ENCODE data around the gene SEMA3C. TPM values are rescaled to one million over a fixed set of nuclear protein-coding genes. Genes with fewer than 3 reads are reported as not detected.

SEMA3C gene
- total RNA-seq, 4 donors from 2014 or later, result 117 to 181 (median 158) TPM

GRCh38 chr7:80708123-80708522 lies 210.7 kb downstream of the SEMA3C start:
- H3K36me3 ChIP-seq, result no peaks in the 10 kb centered on the region
- no peak for DNase-seq (ENCODE audit: extremely low spot score)
- WGBS, result 74% methylated on average over 2 of the region's 2 CpGs
- TF ChIP-seq CTCF (IDR thresholded peaks at IDR 0.05) (no peak), EP300 (IDR thresholded peaks at IDR 0.05) (no peak), POLR2A (IDR thresholded peaks at IDR 0.05; ENCODE audit: low read depth) (no peak), POLR2AphosphoS5 (IDR thresholded peaks at IDR 0.05) (no peak)
- no peaks in the 10 kb centered on the region for H3K27me3 ChIP-seq
- intact Hi-C loops (cut with DNase I), result loop anchor here (10.0 kb wide), 1 partner anchor 547 kb away; no protein-coding TSS in a partner anchor
- H3K4me1 ChIP-seq, result no peaks in the 10 kb centered on the region
- H3K9me3 ChIP-seq, result no peaks in the 10 kb centered on the region
- no peak overlapping the region for H3K27ac ChIP-seq (replicated peaks in 1 of 4)
- H3K4me3 ChIP-seq, result no peak overlapping the region

GRCh38 chr7:80707318-80707717 lies 211.5 kb downstream of the SEMA3C start:
- Histone ChIP-seq H3K4me3 (no peak overlapping the region), H3K27ac (replicated peaks in 1 of 4) (no peak overlapping the region), H3K9me3 (no peaks in the 10 kb centered on the region), H3K36me3 (no peaks in the 10 kb centered on the region), H3K4me1 (no peaks in the 10 kb centered on the region), H3K27me3 (no peaks in the 10 kb centered on the region)
- intact Hi-C loops (cut with DNase I), result loop anchor here (10.0 kb wide), 1 partner anchor 547 kb away; no protein-coding TSS in a partner anchor
- no peak for DNase-seq (ENCODE audit: extremely low spot score)
- WGBS, result 92% methylated on average over 1 of the region's 1 CpG
- TF ChIP-seq POLR2A (IDR thresholded peaks at IDR 0.05; ENCODE audit: low read depth) (no peak), CTCF (IDR thresholded peaks at IDR 0.05) (no peak), POLR2AphosphoS5 (IDR thresholded peaks at IDR 0.05) (no peak), EP300 (IDR thresholded peaks at IDR 0.05) (no peak)

GRCh38 chr7:80705130-80705781 lies 213.6 kb downstream of the SEMA3C start:
- WGBS, result 76% methylated on average over 2 of the region's 2 CpGs
- DNase-seq (ENCODE audit: extremely low spot score), result no peak
- intact Hi-C loops (cut with DNase I), result loop anchor here (10.0 kb wide), 1 partner anchor 550 kb away; no protein-coding TSS in a partner anchor
- no peaks in the 10 kb centered on the region for H3K36me3 ChIP-seq
- H3K27ac ChIP-seq (replicated peaks in 1 of 4), result no peak overlapping the region
- H3K4me3 ChIP-seq, result no peak overlapping the region
- peaks cover 0 to 6% (median 5%) of the 10 kb centered on the region in 4 donors for H3K4me1 ChIP-seq
- TF ChIP-seq POLR2A (IDR thresholded peaks at IDR 0.05; ENCODE audit: low read depth), result no peak
- TF ChIP-seq CTCF (IDR thresholded peaks at IDR 0.05), result no peak
- no peak for TF ChIP-seq POLR2AphosphoS5 (IDR thresholded peaks at IDR 0.05)
- TF ChIP-seq EP300 (IDR thresholded peaks at IDR 0.05), result no peak
- no peaks in the 10 kb centered on the region for H3K9me3 ChIP-seq
- no peaks in the 10 kb centered on the region for H3K27me3 ChIP-seq

- intact Hi-C loops (cut with DNase I), result loop anchor here (5.0 to 10.0 kb wide), 2 partner anchors 552 to 749 kb away; no protein-coding TSS in a partner anchor
- WGBS, result 76% methylated on average over 1 of the region's 1 CpG
- H3K27me3 ChIP-seq, result no peaks in the 10 kb centered on the region
- H3K9me3 ChIP-seq, result no peaks in the 10 kb centered on the region
- no peak for TF ChIP-seq CTCF (IDR thresholded peaks at IDR 0.05)
- TF ChIP-seq POLR2A (IDR thresholded peaks at IDR 0.05; ENCODE audit: low read depth), result no peak
- TF ChIP-seq POLR2AphosphoS5 (IDR thresholded peaks at IDR 0.05), result no peak
- no peak overlapping the region for H3K27ac ChIP-seq (replicated peaks in 1 of 4)
- DNase-seq (ENCODE audit: extremely low spot score), result no peak
- H3K4me3 ChIP-seq, result no peak overlapping the region
- no peaks in the 10 kb centered on the region for H3K36me3 ChIP-seq
- H3K4me1 ChIP-seq, result peaks cover 0 to 18% (median 16%) of the 10 kb centered on the region in 4 donors
Observed at GRCh38 chr7:80703272-80703671, 215.6 kb downstream of the SEMA3C start.
